HG02884 (cell line): ENCODE data around the gene GSTCD.
"Not testable (repeated sequence)": the region's sequence is repeated elsewhere in the genome, so short reads cannot be mapped to it uniquely, and the experiment has no call there.

Source experiments
- ATAC-seq: cut with Tn5 transposase; IDR thresholded peaks from one replicate; pipeline ENCODE4 v1.9.1; 2021; ENCODE audit warnings: mild to moderate bottlenecking, moderate library complexity; ENCODE audit not compliant: unreplicated experiment

The GSTCD gene

GRCh38 chr4:105797225-105797624 is 88.6 kb downstream of the GSTCD start:
- ATAC-seq, result no peak

DNA sequence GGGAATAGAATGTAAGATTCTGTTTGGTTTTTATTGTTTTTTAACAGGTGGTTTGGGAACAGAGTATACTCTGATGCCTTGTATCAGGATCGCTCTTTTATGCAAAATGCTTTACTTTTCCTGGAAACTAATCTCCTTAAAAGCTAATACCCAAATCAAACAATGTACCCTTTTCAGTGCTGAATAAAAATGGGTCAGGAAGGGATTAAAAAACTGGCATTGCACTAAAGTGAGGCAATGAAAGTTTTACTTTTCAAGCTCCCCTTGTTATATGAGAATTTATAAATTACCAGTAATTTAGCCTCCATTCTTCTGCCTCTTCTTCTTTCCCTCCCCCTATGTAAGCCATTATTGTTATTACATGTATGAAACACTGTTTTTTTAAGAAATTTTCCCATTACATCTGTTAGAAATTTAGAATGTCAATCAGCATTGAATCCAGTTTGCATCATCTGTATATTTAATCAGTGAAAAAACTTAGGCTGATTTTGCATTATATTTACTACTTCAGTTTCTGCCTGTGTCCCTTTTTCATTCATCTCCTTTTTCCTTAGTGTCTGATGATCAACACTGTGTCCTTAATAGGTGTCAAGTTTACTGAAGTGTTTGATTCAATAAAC is 97.0 kb downstream of the GSTCD start:
- no peak for ATAC-seq

DNA sequence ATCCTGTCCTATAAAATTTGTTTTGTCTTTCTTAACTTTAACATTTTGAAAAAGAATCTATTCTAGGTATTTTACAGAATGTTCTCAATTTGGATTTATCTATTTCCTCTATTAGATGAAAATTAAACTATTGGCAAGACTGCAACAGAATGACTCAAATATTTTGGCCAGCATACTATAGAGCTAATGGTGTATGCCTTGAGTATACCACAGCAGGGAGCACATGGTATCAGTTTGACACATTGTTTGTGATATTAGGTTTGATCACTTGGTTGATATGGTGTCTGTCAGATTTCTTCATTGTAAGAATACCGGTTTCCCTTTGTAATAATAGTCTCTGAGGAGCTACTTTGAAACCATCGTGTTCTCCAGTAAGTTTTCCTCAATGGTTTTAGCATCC is 98.9 kb downstream of the GSTCD start:
- ATAC-seq, result no peak

DNA sequence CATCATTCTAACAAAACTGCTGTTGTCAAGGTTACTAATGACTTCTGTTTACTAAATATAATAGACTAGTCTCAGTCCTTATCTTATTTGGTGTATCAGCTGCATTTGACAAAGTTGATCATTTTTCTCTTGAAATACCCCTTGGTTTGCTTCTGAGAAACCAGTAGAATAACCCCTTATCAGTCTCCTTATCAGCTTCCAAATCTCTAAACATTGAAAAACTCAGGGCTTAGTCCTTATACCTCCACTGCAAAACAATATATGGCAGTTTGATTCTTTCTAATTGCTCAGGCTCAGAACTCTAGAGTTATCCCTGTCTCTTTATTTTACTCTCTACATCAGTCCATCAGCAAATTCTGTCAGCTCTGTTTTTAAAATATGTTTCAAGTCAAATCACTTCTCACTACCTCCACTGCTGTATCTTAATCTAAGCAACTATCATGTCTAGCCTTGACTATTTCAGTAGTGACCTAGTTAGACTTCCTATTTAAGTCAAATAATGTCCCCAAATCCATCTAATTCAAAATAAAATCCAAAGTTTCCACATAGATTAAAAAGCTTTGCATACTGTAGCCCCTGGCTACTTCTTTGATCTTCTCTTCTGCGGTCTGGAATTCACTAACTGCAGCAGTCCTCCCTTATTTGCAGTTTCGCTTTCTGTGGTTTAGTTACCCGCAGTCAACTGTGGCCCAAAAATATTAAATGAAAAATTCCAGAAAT is 99.6 kb downstream of the GSTCD start:
- ATAC-seq, result no peak

DNA sequence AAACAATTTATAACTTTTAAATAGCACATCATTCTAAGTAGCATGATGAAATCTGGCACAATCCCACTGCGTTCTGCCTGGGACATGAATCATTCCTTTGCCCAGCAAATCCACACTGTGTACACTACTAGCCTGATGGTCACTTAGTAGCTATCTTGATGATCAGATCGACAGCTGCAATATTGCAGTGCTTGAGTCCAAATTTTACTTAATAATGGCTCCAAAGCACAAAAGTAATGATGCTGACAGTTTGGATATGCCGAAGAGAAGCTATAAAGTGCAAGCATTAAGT is 100.1 kb downstream of the GSTCD start:
- no peak for ATAC-seq

DNA sequence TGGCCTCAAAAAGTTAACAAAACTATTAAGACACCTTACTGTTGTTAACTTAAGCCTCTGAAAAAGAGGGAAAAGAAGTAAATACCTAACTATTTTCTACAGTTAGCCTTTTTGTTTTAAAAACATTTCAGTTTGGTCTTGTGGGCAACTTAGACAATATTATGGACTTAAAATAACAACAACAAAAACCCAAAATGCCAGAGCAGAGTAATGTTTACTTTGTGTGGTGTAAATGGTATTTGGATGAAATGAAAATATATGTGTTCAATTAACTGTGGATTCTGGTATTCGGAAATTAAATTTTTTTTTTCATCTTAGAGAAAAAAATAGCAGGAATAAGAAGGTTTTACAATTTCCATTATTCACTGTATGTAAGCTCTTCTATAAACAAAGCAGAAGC is 107.1 kb downstream of the GSTCD start:
- ATAC-seq, result no peak

- no peak for ATAC-seq
Observed at GRCh38 chr4:105822061-105822460, 113.5 kb downstream of the GSTCD start.

- ATAC-seq, result no peak
Observed at GRCh38 chr4:105828074-105828473, 119.5 kb downstream of the GSTCD start.

DNA sequence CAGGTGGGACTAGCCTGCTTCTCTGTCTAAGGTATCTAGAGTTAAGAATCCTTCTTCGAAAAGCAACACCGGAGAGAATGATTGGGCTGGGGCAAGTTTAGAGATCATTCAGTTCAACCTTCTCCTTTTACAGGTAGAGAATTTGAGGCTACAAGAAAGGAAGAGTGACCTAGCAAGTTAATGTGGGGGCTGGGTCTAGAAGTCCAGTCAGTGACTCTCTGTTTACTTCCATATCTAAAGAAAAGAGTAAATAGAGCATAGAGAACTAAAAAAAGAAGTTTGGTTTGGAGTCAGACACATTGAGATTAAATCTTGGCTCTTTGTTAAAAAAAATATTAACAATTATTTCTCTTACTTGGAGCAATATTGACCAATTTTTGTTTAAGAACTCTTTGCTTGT is 122.6 kb downstream of the GSTCD start:
- no peak for ATAC-seq

- no peak for ATAC-seq
Observed at GRCh38 chr4:105835177-105835576, 126.6 kb downstream of the GSTCD start.

GRCh38 chr4:105836537-105836936 is 128.0 kb downstream of the GSTCD start:
- ATAC-seq, result no peak

- no peak for ATAC-seq
Observed at GRCh38 chr4:105837037-105837436, 128.5 kb downstream of the GSTCD start.

DNA sequence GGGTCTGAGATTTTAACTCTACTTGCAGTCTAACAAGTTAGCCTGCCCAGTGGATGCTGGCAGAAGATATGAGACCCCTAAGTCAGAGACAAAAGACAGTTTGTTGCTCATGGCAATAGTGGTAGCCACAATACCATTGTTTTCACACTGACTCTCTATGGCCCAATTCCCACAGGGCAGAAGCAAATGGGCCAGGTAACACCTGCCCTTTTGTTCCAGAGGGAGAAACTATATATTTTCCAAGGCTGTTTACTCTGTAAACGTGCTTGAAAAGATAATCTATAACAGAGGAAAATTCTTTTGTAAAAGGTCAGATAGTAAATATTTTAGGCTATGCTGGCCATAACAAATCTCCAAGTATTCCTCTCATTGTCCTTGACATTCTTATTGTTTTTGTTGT is 129.5 kb downstream of the GSTCD start:
- ATAC-seq, result no peak

- ATAC-seq, result no peak
Observed at GRCh38 chr4:105840426-105841174, 132.0 kb downstream of the GSTCD start.

GRCh38 chr4:105843941-105844340 is 135.4 kb downstream of the GSTCD start:
- no peak for ATAC-seq

- no peak for ATAC-seq
Observed at GRCh38 chr4:105845559-105845958, 137.0 kb downstream of the GSTCD start.

DNA sequence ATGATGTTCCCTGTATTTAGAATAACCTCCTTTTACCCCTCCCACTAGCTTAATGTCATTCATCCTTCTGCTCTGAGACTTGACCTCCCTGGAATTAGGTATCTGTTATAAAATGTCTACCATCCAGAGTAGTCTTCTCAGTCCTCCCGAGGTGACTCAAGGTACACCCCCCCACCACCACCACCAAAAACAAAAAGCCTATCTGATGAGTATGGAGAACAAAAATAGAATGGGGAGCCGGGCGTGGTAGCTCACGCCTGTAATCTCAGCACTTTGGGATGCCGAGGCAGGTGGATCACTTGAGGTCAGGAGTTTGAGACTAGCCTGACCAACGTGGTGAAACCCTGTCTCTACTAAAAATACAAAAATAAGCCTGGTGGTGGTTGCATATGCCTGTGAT is 139.8 kb downstream of the GSTCD start:
- ATAC-seq, result not testable (repeated sequence)

- no peak for ATAC-seq
Observed at GRCh38 chr4:105851196-105851595, 142.6 kb downstream of the GSTCD start.

DNA sequence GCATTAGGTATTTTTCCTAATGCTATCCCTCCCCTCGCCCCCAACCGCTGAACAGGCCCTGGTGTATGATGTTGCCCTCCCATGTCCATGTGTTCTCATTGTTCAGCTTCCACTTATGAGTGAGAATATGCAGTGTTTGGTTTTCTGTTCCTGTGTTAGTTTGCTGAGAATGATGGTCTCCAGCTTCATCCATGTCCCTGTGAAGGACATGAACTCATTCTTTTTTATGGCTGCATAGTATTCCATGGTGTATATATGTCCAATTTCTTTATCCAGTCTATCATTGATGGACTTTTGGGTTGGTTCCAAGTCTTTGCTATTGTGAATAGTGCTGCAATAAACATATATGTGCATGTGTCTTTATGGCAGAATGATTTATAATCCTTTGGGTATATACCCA is 143.6 kb downstream of the GSTCD start:
- not testable (repeated sequence) for ATAC-seq

- no peak for ATAC-seq
Observed at GRCh38 chr4:105858466-105859040, 150.0 kb downstream of the GSTCD start.

GRCh38 chr4:105859233-105859632 is 150.6 kb downstream of the GSTCD start:
- ATAC-seq, result no peak

DNA sequence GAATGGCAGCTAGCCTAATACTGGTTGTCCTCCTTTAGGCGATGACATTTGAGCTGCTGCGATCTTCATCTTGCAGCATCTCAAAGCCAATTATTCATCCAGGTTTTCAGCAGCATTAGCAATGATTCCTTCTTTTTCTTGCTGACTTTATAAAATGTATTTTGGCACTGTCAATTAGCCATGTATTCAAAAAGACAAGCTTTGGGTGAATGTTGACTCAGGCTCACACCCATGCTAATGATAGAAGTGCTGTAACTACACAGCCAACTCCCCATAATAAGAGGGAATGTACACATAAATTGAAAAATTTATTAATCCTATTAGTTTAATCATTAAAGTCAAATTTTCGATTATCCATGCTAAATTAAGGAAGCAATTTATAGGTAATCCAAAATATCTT is 162.4 kb downstream of the GSTCD start:
- ATAC-seq, result no peak
